Ascending aorta (tissue), 2 donors: Measurements from ENCODE around the gene EIF4EBP3. TPM values are rescaled to one million over a fixed set of nuclear protein-coding genes. Genes with fewer than 3 reads are reported as not detected.

ENCODE experiments used
- DNase-seq, 2 donors: peaks; one replicate each; pipeline ENCODE4 v3.0.0-alpha.2; 2019; ENCODE audit warnings: low spot score in 2 of 2
- H3K27ac ChIP-seq, 2 donors: fragments of 200-600 bp; sonication (generic); one replicate each; pipeline ENCODE4 v1.5.1; 2016 to 2017; ENCODE audit warnings: mild to moderate bottlenecking in 1 of 2
- H3K27me3 ChIP-seq: fragments of 200-600 bp; sonication (generic); one replicate; pipeline ENCODE4 v1.5.1; 2017
- H3K36me3 ChIP-seq, 2 donors: fragments of 200-600 bp; sonication (generic); one replicate each; pipeline ENCODE4 v1.5.1; 2016
- H3K4me1 ChIP-seq, 2 donors: fragments of 200-600 bp; sonication (generic); one replicate each; pipeline ENCODE4 v1.5.1; 2016 to 2017; ENCODE audit warnings: mild to moderate bottlenecking in 1 of 2
- H3K4me3 ChIP-seq, 2 donors: fragments of 200-600 bp; sonication (generic); one replicate each; pipeline ENCODE4 v1.5.1; 2016 to 2017; ENCODE audit warnings: mild to moderate bottlenecking in 1 of 2
- H3K9me3 ChIP-seq, 2 donors: fragments of 200-600 bp; sonication (generic); one replicate each; pipeline ENCODE4 v1.5.1; 2016
- CTCF ChIP-seq, 3 experiments: fragments of 200-600 bp in 2 of 3; fragments of 450-650 bp in 1 of 3; sonication (generic) in 2 of 3; IDR thresholded peaks; one replicate each; pipeline ENCODE4 v1.5.1; 2016 to 2019; ENCODE audit warnings: antibody characterized with exemption in 3 of 3, mild to moderate bottlenecking in 1 of 3, moderate library complexity in 1 of 3
- intact Hi-C: fragments of 100-400 bp; cut with DNase I; formaldehyde crosslinking; loops from one replicate; pipeline ENCODE4 v1.15.1; 2023
- total RNA-seq: library from RNA; depleted of rRNA; stranded (reverse); fragments of >200 nt; gene quantifications from one replicate; pipeline ENCODE4 v1.1.0, GENCODE V29; 2016

Gene EIF4EBP3
- total RNA-seq, 1 donor from 2014 or later, result 4.0 TPM

GRCh38 chr5:140551872-140552271, 4.4 kb downstream of the EIF4EBP3 start:
- no peak overlapping the region for H3K4me3 ChIP-seq
- no peak for TF ChIP-seq CTCF (IDR thresholded peaks at IDR 0.05)
- intact Hi-C loops, result no loop called here
- H3K9me3 ChIP-seq, result no peaks in the 10 kb centered on the region
- no peak for DNase-seq
- no peaks in the 10 kb centered on the region for H3K27me3 ChIP-seq
- H3K36me3 ChIP-seq, result peaks cover 17 to 20% of the 10 kb centered on the region in 2 donors
- peaks cover 16 to 30% of the 10 kb centered on the region in 2 donors for H3K4me1 ChIP-seq
- no peak overlapping the region for H3K27ac ChIP-seq

GRCh38 chr5:140553657-140554056, 6.2 kb downstream of the EIF4EBP3 start:
- Histone ChIP-seq H3K4me1 (peaks cover 10 to 28% of the 10 kb centered on the region in 2 donors), H3K36me3 (peaks cover 17 to 20% of the 10 kb centered on the region in 2 donors), H3K27ac (no peak overlapping the region), H3K27me3 (no peaks in the 10 kb centered on the region), H3K4me3 (no peak overlapping the region), H3K9me3 (no peaks in the 10 kb centered on the region)
- intact Hi-C loops, result no loop called here
- no peak for TF ChIP-seq CTCF (IDR thresholded peaks at IDR 0.05)
- DNase-seq, result no peak

GRCh38 chr5:140554454-140554853, 7.0 kb downstream of the EIF4EBP3 start:
- Histone ChIP-seq H3K27ac (no peak overlapping the region), H3K9me3 (no peaks in the 10 kb centered on the region), H3K4me1 (peaks cover 3 to 21% of the 10 kb centered on the region in 2 donors), H3K36me3 (peaks cover 17 to 20% of the 10 kb centered on the region in 2 donors), H3K27me3 (no peaks in the 10 kb centered on the region), H3K4me3 (no peak overlapping the region)
- DNase-seq, result no peak
- TF ChIP-seq CTCF (IDR thresholded peaks at IDR 0.05), result no peak
- intact Hi-C loops, result no loop called here

- peak overlapping the region; percentile 68 to 74 for H3K4me3 ChIP-seq
- peaks cover 0 to 18% of the 10 kb centered on the region in 2 donors for H3K4me1 ChIP-seq
- intact Hi-C loops, result loop anchor here (2.0 to 5.0 kb wide), 2 partner anchors 153 to 379 kb away; partner anchors contain the start of gene CYSTM1
- peak overlapping the region in 1 of 2 donors; percentile 19 for H3K27ac ChIP-seq
- H3K36me3 ChIP-seq, result peaks cover 10 to 14% of the 10 kb centered on the region in 2 donors
- H3K27me3 ChIP-seq, result no peaks in the 10 kb centered on the region
- no peak for DNase-seq
- no peaks in the 10 kb centered on the region for H3K9me3 ChIP-seq
- no peak for TF ChIP-seq CTCF (IDR thresholded peaks at IDR 0.05)
Observed at GRCh38 chr5:140555747-140556312, 8.4 kb downstream of the EIF4EBP3 start.

GRCh38 chr5:140556438-140556837, 9.0 kb downstream of the EIF4EBP3 start:
- no peak for TF ChIP-seq CTCF (IDR thresholded peaks at IDR 0.05)
- Histone ChIP-seq H3K9me3 (no peaks in the 10 kb centered on the region), H3K36me3 (peaks cover 9 to 13% of the 10 kb centered on the region in 2 donors), H3K27ac (peak overlapping the region; percentile 19 to 88), H3K4me1 (peaks cover 0 to 18% of the 10 kb centered on the region in 2 donors), H3K27me3 (no peaks in the 10 kb centered on the region), H3K4me3 (peak overlapping the region; percentile 68 to 74)
- intact Hi-C loops, result loop anchor here (2.0 to 5.0 kb wide), 2 partner anchors 154 to 379 kb away; partner anchors contain the start of gene CYSTM1
- no peak for DNase-seq
